Brain pericyte (primary cell): ENCODE measurements around the gene NAT10.
"Not testable (repeated sequence)": the region's sequence is repeated elsewhere in the genome, so short reads cannot be mapped to it uniquely, and the experiment has no call there.

Source experiments
- DNase-seq: peaks from one replicate; pipeline ENCODE4 v3.0.0-alpha.2; 2012; ENCODE audit warnings: low read depth, low spot score

NAT10 gene

GRCh38 chr11:34105079-34105956, at the start of gene NAT10:
Gene NAT10, plus strand, starts transcription at chr11:34105629. Its CDS starts 2,597 bp downstream, at chr11:34108226.
- peak; percentile 94 for DNase-seq

GRCh38 chr11:34056672-34057071, 48.8 kb upstream of the NAT10 start:
- DNase-seq: no peak

GRCh38 chr11:34063061-34063795, 42.2 kb upstream of the NAT10 start:
- no peak for DNase-seq

GRCh38 chr11:34064291-34064690, 41.1 kb upstream of the NAT10 start:
- DNase-seq: no peak

GRCh38 chr11:34065505-34066203, 39.8 kb upstream of the NAT10 start:
- no peak for DNase-seq

- not testable (repeated sequence) for DNase-seq
Measured at GRCh38 chr11:34066766-34067165, 38.7 kb upstream of the NAT10 start.

GRCh38 chr11:34067383-34068065, 37.9 kb upstream of the NAT10 start:
- DNase-seq: no peak

- no peak for DNase-seq
Measured at GRCh38 chr11:34068111-34068510, 37.3 kb upstream of the NAT10 start.

- DNase-seq: not testable (repeated sequence)
Measured at GRCh38 chr11:34071306-34071705, 34.1 kb upstream of the NAT10 start.

GRCh38 chr11:34072041-34072440, 33.4 kb upstream of the NAT10 start:
- DNase-seq: no peak

GRCh38 chr11:34072832-34073231, 32.6 kb upstream of the NAT10 start:
- DNase-seq: no peak

GRCh38 chr11:34074391-34074790, 31.0 kb upstream of the NAT10 start:
- no peak for DNase-seq

- DNase-seq: no peak
Measured at GRCh38 chr11:34075178-34075820, 30.1 kb upstream of the NAT10 start.

- DNase-seq: no peak
Measured at GRCh38 chr11:34080609-34081008, 24.8 kb upstream of the NAT10 start.

- no peak for DNase-seq
Measured at GRCh38 chr11:34084637-34085036, 20.8 kb upstream of the NAT10 start.

- no peak for DNase-seq
Measured at GRCh38 chr11:34086554-34087283, 18.7 kb upstream of the NAT10 start.

GRCh38 chr11:34091825-34092224, 13.6 kb upstream of the NAT10 start:
- DNase-seq: no peak

- DNase-seq: not testable (repeated sequence)
Measured at GRCh38 chr11:34094900-34095299, 10.5 kb upstream of the NAT10 start.

- DNase-seq: no peak
Measured at GRCh38 chr11:34098813-34099212, 6.6 kb upstream of the NAT10 start.

GRCh38 chr11:34104680-34105078, 750 bp upstream of the NAT10 start:
- DNase-seq: no peak
